SU-DHL-6 (cell line): ENCODE measurements around the gene IYD.

Source experiments
- EZH2phosphoT487 ChIP-seq: fragments of 200-600 bp; sonication (generic), shearing (Covaris generic); conservative IDR thresholded peaks from 2 replicates; pipeline ENCODE4 v1.6.1; 2018; ENCODE audit warnings: mild to moderate bottlenecking, antibody characterized with exemption, low read length, moderate library complexity, mixed read lengths
- TF ChIP-seq, protein P1 (sequence below): fragments of 200-600 bp; sonication (generic); IDR thresholded peaks from one replicate; pipeline ENCODE4 v1.5.1; 2017; ENCODE audit warnings: antibody characterized with exemption, mild to moderate bottlenecking, low read length, moderate library complexity; ENCODE audit not compliant: insufficient read depth, poor library complexity, severe bottlenecking

- TF ChIP-seq, protein P1, sequence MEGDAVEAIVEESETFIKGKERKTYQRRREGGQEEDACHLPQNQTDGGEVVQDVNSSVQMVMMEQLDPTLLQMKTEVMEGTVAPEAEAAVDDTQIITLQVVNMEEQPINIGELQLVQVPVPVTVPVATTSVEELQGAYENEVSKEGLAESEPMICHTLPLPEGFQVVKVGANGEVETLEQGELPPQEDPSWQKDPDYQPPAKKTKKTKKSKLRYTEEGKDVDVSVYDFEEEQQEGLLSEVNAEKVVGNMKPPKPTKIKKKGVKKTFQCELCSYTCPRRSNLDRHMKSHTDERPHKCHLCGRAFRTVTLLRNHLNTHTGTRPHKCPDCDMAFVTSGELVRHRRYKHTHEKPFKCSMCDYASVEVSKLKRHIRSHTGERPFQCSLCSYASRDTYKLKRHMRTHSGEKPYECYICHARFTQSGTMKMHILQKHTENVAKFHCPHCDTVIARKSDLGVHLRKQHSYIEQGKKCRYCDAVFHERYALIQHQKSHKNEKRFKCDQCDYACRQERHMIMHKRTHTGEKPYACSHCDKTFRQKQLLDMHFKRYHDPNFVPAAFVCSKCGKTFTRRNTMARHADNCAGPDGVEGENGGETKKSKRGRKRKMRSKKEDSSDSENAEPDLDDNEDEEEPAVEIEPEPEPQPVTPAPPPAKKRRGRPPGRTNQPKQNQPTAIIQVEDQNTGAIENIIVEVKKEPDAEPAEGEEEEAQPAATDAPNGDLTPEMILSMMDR, result no peak
- no peak for TF ChIP-seq EZH2phosphoT487
These were observed 82.1 kb downstream of the IYD start for GRCh38 chr6:150450918-150451317.
